ENCODE measurements around the gene NSD1.
"Not testable (repeated sequence)": the region's sequence is repeated elsewhere in the genome, so short reads cannot be mapped to it uniquely, and the experiment has no call there.

Gene NSD1

GRCh38 chr5:177177847-177178437 is 44.4 kb downstream of the NSD1 start:
- not testable (repeated sequence) for DNase-seq

- DNase-seq, result no peak
Measured at GRCh38 chr5:177178733-177179304, 45.2 kb downstream of the NSD1 start.

GRCh38 chr5:177179431-177179830 is 45.9 kb downstream of the NSD1 start:
- no peak for DNase-seq

- no peak for DNase-seq
Measured at GRCh38 chr5:177183142-177183541, 49.6 kb downstream of the NSD1 start.

GRCh38 chr5:177183766-177184360 is 50.3 kb downstream of the NSD1 start:
- DNase-seq, result no peak

GRCh38 chr5:177185993-177186392 is 52.4 kb downstream of the NSD1 start:
- DNase-seq, result no peak

- no peak for DNase-seq
Measured at GRCh38 chr5:177186645-177187044, 53.1 kb downstream of the NSD1 start.

GRCh38 chr5:177188775-177189174 is 55.2 kb downstream of the NSD1 start:
- DNase-seq, result no peak

GRCh38 chr5:177189416-177189815 is 55.8 kb downstream of the NSD1 start:
- no peak for DNase-seq

GRCh38 chr5:177189965-177190364 is 56.4 kb downstream of the NSD1 start:
- DNase-seq, result no peak

GRCh38 chr5:177194268-177194667 is 60.7 kb downstream of the NSD1 start:
- DNase-seq, result no peak

GRCh38 chr5:177195307-177195952 is 61.9 kb downstream of the NSD1 start:
- DNase-seq, result no peak

GRCh38 chr5:177198738-177199137 is 65.2 kb downstream of the NSD1 start:
- no peak for DNase-seq

- DNase-seq, result no peak
Measured at GRCh38 chr5:177204281-177204680, 70.7 kb downstream of the NSD1 start.

- no peak for DNase-seq
Measured at GRCh38 chr5:177209610-177210009, 76.0 kb downstream of the NSD1 start.

- no peak for DNase-seq
Measured at GRCh38 chr5:177212242-177212641, 78.7 kb downstream of the NSD1 start.

GRCh38 chr5:177220576-177220975 is 87.0 kb downstream of the NSD1 start:
- DNase-seq, result no peak

GRCh38 chr5:177222269-177222668 is 88.7 kb downstream of the NSD1 start:
- DNase-seq, result no peak

- DNase-seq, result no peak
Measured at GRCh38 chr5:177225798-177226197, 92.2 kb downstream of the NSD1 start.

- DNase-seq, result no peak
Measured at GRCh38 chr5:177226860-177227259, 93.3 kb downstream of the NSD1 start.

GRCh38 chr5:177228751-177229150 is 95.2 kb downstream of the NSD1 start:
- no peak for DNase-seq

- no peak for DNase-seq
Measured at GRCh38 chr5:177230660-177231059, 97.1 kb downstream of the NSD1 start.

- no peak for DNase-seq
Measured at GRCh38 chr5:177231479-177232250, 98.1 kb downstream of the NSD1 start.
